Measurements from ENCODE around the gene ZNF236. TPM values are rescaled to one million over a fixed set of nuclear protein-coding genes. Genes with fewer than 3 reads are reported as not detected.

ZNF236 gene
- total and polyA plus RNA-seq, 2 of the 8 experiments (the other 6 are each of a cell fraction or from before 2014, with no cell fraction given) = 6.7 to 14.5 TPM

DNA sequence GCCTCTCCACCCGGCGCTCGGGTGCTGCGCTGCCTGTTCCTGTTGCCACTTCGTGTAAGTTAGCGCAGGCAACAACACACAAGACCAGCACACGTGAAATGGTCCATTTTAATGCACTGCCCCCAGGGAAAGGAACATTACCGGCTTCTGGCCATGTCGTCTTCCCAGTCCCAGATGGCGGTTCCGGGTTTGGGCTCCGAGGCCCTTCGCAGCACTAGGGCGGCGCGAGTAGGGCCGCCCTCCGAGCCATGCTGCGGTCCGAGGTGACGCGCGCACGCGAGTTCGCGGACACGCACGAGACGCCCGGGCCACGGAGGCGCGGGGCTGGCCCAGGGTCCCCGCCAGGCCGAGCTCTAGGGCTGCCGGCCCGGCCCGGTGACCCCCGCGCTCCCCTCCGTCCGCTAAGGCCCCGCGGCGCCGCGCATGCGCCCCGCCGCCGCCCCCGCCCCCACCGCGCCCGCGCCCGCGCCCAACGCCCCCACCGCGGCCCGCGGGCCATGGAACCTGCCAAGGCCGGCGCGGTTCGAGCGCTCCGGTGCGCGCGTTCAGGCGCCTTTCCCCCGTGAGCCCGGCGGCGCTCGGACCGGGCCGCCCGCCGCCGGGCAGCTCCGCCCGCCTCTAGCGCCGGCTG, 367 bp upstream of the ZNF236 start:
- H3K4me2 ChIP-seq (ENCODE audit: insufficient read depth in 1 of 2, low read depth in 2 of 2, low read length in 2 of 2) = peak overlapping the region; percentile 90 to 92
- no peaks in the 10 kb centered on the region; the same call in 1 of the 2 replicates for H3K79me1 ChIP-seq (ENCODE audit: low read depth, low read length)
- no peak overlapping the region for H3K23ac ChIP-seq (ENCODE audit: insufficient read length)
- H3K9ac ChIP-seq (replicated peaks in 1 of 4; ENCODE audit: extremely low read depth in 1 of 4, low read depth in 3 of 4, low read length in 3 of 4) = peak overlapping the region; percentile 78 to 98 (median 86)
- ChIA-PET CTCF (ENCODE audit: partially characterized antibody) (interaction anchor here (0.8 to 6.5 kb wide), 4 partner anchors 11 to 318 kb away, joined by 3 to 71 read pairs (median 4); no protein-coding TSS in a partner anchor), POLR2A (ENCODE audit: partially characterized antibody) (interaction anchor here (0.6 to 2.4 kb wide), 9 partner anchors 8 to 884 kb away, joined by 3 to 7 read pairs (median 4); no protein-coding TSS in a partner anchor)
- peak overlapping the region; percentile 79 for H3K27ac ChIP-seq (ENCODE audit: low read depth, low read length)
- H2BK12ac ChIP-seq (ENCODE audit: low read depth, low read length) = 0 out of 2 replicates have a peak overlapping the region, but pooled peaks have one; percentile 92
- H2AK5ac ChIP-seq (ENCODE audit: low read depth, low read length) = no peak overlapping the region
- H2BK20ac ChIP-seq (ENCODE audit: low read length) = no peak overlapping the region
- peak overlapping the region; percentile 83 for H3K18ac ChIP-seq (ENCODE audit: extremely low read depth, low read length)
- H2BK15ac ChIP-seq (ENCODE audit: low read length) = 0 out of 2 replicates have a peak overlapping the region, but pooled peaks have one; percentile 40
- H3K14ac ChIP-seq (ENCODE audit: insufficient read length) = no peak overlapping the region
- H4K8ac ChIP-seq (ENCODE audit: extremely low read depth, insufficient read depth, low read length) = peak overlapping the region; percentile 95
- peak overlapping the region; percentile 8; the same call in 1 of the 2 replicates for H2AFZ ChIP-seq (ENCODE audit: low read length)
- H3K4me3 ChIP-seq (ENCODE audit: extremely low read depth in 1 of 4, insufficient read depth in 2 of 4, low read depth in 3 of 4, low read length in 4 of 4) = peak overlapping the region; percentile 94 to 99 (median 96)
- peaks cover 0 to 3% (median 1%) of the 10 kb centered on the region in 4 experiments; a peak in 4 of 7 replicates for H3K4me1 ChIP-seq (replicated peaks in 1 of 4; ENCODE audit: control insufficient read depth in 3 of 4, insufficient read depth in 4 of 4, low read length in 3 of 4)
- no peaks in the 10 kb centered on the region for H3K9me3 ChIP-seq (ENCODE audit: insufficient read depth in 2 of 2, low read depth in 1 of 2, low read length in 1 of 2)
- FAIRE-seq (no peak), DNase-seq (ENCODE audit: low read depth in 1 of 2, low spot score in 2 of 2) (peak in 1 of 2 experiments; percentile 58)
- H3K23me2 ChIP-seq (ENCODE audit: low read depth, low read length) = peaks cover 10% of the 10 kb centered on the region; the same call in 1 of the 2 replicates
- peak overlapping the region; percentile 30 for H3K4ac ChIP-seq (replicated peaks; ENCODE audit: insufficient read length, low read depth, low read length)
- H4K91ac ChIP-seq (replicated peaks; ENCODE audit: insufficient read length, low read length) = no peak overlapping the region
- peak overlapping the region; percentile 48; the same call in 1 of the 2 replicates for H2BK5ac ChIP-seq (ENCODE audit: low read depth, low read length)
- H3K56ac ChIP-seq (replicated peaks; ENCODE audit: insufficient read length, low read depth, low read length) = peak overlapping the region; percentile 90
- H3K79me2 ChIP-seq (ENCODE audit: control insufficient read depth in 1 of 2, insufficient read depth in 2 of 2, low read length in 2 of 2) = peaks cover 0 to 46% of the 10 kb centered on the region in 2 experiments; a peak in 2 of 4 replicates
- no peak overlapping the region for H2BK120ac ChIP-seq (replicated peaks; ENCODE audit: low read depth, low read length)
- peak overlapping the region; percentile 94 for H4K5ac ChIP-seq (ENCODE audit: insufficient read length, low read depth, low read length)
- no peaks in the 10 kb centered on the region for H3K27me3 ChIP-seq (replicated peaks in 1 of 4; ENCODE audit: control insufficient read depth in 3 of 4, extremely low read depth in 1 of 4, insufficient read depth in 3 of 4, low read length in 3 of 4)
- H3K36me3 ChIP-seq (ENCODE audit: control insufficient read depth in 2 of 4, insufficient read depth in 4 of 4, low read length in 3 of 4) = peaks cover 0 to 3% (median 0%) of the 10 kb centered on the region in 4 experiments; a peak in 1 of 8 replicates
- 0% methylated on average over 42 of the region's 88 CpGs; no CpG with 5 or more reads in 1 of the 2 experiments for WGBS, 2 experiments (ENCODE audit: extremely low coverage in 1 of 2, insufficient coverage in 1 of 2, insufficient read length in 1 of 2, insufficient replicate concordance in 2 of 2, low coverage in 1 of 2, low lambda C conversion rate in 2 of 2, missing lambda C conversion rate in 1 of 2)
- H4K20me1 ChIP-seq (replicated peaks in 1 of 2; ENCODE audit: control insufficient read depth in 1 of 2, insufficient read depth in 2 of 2, low read length in 2 of 2) = peaks cover 0 to 2% of the 10 kb centered on the region in 2 experiments
- TF ChIP-seq ASH2L (IDR thresholded peaks at IDR 0.05; ENCODE audit: low read length) = peak; percentile 91
- TF ChIP-seq, protein P1, sequence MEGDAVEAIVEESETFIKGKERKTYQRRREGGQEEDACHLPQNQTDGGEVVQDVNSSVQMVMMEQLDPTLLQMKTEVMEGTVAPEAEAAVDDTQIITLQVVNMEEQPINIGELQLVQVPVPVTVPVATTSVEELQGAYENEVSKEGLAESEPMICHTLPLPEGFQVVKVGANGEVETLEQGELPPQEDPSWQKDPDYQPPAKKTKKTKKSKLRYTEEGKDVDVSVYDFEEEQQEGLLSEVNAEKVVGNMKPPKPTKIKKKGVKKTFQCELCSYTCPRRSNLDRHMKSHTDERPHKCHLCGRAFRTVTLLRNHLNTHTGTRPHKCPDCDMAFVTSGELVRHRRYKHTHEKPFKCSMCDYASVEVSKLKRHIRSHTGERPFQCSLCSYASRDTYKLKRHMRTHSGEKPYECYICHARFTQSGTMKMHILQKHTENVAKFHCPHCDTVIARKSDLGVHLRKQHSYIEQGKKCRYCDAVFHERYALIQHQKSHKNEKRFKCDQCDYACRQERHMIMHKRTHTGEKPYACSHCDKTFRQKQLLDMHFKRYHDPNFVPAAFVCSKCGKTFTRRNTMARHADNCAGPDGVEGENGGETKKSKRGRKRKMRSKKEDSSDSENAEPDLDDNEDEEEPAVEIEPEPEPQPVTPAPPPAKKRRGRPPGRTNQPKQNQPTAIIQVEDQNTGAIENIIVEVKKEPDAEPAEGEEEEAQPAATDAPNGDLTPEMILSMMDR (IDR thresholded peaks at IDR 0.05; ENCODE audit: control extremely low read depth in 1 of 3, insufficient read depth in 1 of 3, low read depth in 1 of 3, low read length in 3 of 3) = no peak
- peak; percentile 59 for TF ChIP-seq KDM4A (IDR thresholded peaks at IDR 0.05; ENCODE audit: low read depth, low read length, severe bottlenecking)
- TF ChIP-seq RBBP5 (IDR thresholded peaks at IDR 0.05; ENCODE audit: borderline replicate concordance, low read depth, low read length) = peak; percentile 84; the same call in 1 of the 2 replicates
- TF ChIP-seq HDAC2 (IDR thresholded peaks at IDR 0.05; ENCODE audit: borderline replicate concordance in 1 of 2, low read depth in 2 of 2, low read length in 2 of 2) = peak; percentile 18 to 64; a peak in 2 of 4 replicates
- peak; percentile 8 for TF ChIP-seq TAF7 (optimal IDR thresholded peaks at IDR 0.05; ENCODE audit: borderline replicate concordance, low read depth, low read length)
- no peak for TF ChIP-seq NRF1 (IDR thresholded peaks at IDR 0.05; ENCODE audit: low read depth, low read length)
- TF ChIP-seq GTF2F1 (IDR thresholded peaks at IDR 0.05; ENCODE audit: borderline replicate concordance, low read depth, low read length) = no peak

All from H1 (cell line).